ENCODE measurements around the gene KHK. TPM values are rescaled to one million over a fixed set of nuclear protein-coding genes. Genes with fewer than 3 reads are reported as not detected.

Gene KHK
- total RNA-seq, 1 experiment from 2014 or later = 1.5 TPM

DNA sequence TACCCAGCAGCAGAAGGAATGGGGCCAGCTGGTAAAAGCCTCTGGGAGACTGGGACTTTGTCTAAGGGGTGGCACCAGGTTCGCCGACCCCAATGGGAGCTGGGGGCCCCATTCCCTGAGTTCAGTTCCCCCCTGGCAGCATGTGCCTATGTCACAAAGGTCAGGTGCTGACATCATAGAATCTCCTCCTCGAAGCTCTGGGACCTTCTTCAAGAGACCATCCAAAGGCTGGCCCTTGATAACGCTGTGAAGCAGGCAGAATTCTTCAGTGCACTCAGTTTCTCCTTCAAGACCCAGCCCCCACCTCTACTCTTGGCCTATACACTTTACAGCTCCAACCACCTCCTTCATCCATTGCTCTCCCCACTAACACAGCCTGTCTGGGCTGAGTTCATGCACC lies 52.7 kb downstream of the KHK start, which contains the start of gene PRR30:
Gene PRR30, minus strand, starts transcription at position 101 of the 400 bp plus-strand sequence. CDS start 1,081 bp downstream, outside the sequence.
- Histone ChIP-seq H3K4me3 (ENCODE audit: low read depth in 2 of 2, low read length in 2 of 2) (no peak within 1 kb of the TSS), H3K27me3 (ENCODE audit: control insufficient read depth, insufficient read depth, low read length) (peaks cover 8% of the 10 kb centered on the region; the same call in 1 of the 2 replicates), H3K4me1 (ENCODE audit: control insufficient read depth, insufficient read depth, low read length) (no peaks in the 10 kb centered on the region), H3K36me3 (ENCODE audit: control insufficient read depth, insufficient read depth, low read length) (peaks cover under 1% of the 10 kb centered on the region; the same call in 1 of the 2 replicates), H3K27ac (ENCODE audit: low read length) (no peak within 1 kb of the TSS), H3K9me3 (ENCODE audit: control insufficient read depth, insufficient read depth, low read depth, low read length) (no peaks in the 10 kb centered on the region)
- ChIA-PET CTCF (no interaction called here), POLR2A (no interaction called here)
- DNase-seq (ENCODE audit: low read depth, low spot score) (no peak), ATAC-seq (no peak)
- TF ChIP-seq SIN3A (IDR thresholded peaks at IDR 0.05; ENCODE audit: borderline replicate concordance, insufficient read depth, low read depth, low read length) = no peak
- TF ChIP-seq, protein P1, sequence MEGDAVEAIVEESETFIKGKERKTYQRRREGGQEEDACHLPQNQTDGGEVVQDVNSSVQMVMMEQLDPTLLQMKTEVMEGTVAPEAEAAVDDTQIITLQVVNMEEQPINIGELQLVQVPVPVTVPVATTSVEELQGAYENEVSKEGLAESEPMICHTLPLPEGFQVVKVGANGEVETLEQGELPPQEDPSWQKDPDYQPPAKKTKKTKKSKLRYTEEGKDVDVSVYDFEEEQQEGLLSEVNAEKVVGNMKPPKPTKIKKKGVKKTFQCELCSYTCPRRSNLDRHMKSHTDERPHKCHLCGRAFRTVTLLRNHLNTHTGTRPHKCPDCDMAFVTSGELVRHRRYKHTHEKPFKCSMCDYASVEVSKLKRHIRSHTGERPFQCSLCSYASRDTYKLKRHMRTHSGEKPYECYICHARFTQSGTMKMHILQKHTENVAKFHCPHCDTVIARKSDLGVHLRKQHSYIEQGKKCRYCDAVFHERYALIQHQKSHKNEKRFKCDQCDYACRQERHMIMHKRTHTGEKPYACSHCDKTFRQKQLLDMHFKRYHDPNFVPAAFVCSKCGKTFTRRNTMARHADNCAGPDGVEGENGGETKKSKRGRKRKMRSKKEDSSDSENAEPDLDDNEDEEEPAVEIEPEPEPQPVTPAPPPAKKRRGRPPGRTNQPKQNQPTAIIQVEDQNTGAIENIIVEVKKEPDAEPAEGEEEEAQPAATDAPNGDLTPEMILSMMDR (IDR thresholded peaks at IDR 0.05) = no peak
- no peak for TF ChIP-seq POLR2AphosphoS5 (IDR thresholded peaks at IDR 0.05; ENCODE audit: low read depth, low read length)
- TF ChIP-seq TCF7L2 (IDR thresholded peaks at IDR 0.05; ENCODE audit: low read depth, low read length) = no peak
- TF ChIP-seq, protein P2, sequence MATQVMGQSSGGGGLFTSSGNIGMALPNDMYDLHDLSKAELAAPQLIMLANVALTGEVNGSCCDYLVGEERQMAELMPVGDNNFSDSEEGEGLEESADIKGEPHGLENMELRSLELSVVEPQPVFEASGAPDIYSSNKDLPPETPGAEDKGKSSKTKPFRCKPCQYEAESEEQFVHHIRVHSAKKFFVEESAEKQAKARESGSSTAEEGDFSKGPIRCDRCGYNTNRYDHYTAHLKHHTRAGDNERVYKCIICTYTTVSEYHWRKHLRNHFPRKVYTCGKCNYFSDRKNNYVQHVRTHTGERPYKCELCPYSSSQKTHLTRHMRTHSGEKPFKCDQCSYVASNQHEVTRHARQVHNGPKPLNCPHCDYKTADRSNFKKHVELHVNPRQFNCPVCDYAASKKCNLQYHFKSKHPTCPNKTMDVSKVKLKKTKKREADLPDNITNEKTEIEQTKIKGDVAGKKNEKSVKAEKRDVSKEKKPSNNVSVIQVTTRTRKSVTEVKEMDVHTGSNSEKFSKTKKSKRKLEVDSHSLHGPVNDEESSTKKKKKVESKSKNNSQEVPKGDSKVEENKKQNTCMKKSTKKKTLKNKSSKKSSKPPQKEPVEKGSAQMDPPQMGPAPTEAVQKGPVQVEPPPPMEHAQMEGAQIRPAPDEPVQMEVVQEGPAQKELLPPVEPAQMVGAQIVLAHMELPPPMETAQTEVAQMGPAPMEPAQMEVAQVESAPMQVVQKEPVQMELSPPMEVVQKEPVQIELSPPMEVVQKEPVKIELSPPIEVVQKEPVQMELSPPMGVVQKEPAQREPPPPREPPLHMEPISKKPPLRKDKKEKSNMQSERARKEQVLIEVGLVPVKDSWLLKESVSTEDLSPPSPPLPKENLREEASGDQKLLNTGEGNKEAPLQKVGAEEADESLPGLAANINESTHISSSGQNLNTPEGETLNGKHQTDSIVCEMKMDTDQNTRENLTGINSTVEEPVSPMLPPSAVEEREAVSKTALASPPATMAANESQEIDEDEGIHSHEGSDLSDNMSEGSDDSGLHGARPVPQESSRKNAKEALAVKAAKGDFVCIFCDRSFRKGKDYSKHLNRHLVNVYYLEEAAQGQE (IDR thresholded peaks at IDR 0.05; ENCODE audit: insufficient read depth in 1 of 2, low read depth in 2 of 2, low read length in 1 of 2) = no peak
- intact Hi-C loops (cut with micrococcal nuclease; ENCODE audit: unreplicated experiment) = no loop called here
- in situ Hi-C loops (cut with HindIII; ENCODE audit: low pct_unique_long_range_greater_than_20kb, low sequenced_read_pairs) = no loop called here
- BruUV-seq (replicated peaks) = no TSS peak

DNA sequence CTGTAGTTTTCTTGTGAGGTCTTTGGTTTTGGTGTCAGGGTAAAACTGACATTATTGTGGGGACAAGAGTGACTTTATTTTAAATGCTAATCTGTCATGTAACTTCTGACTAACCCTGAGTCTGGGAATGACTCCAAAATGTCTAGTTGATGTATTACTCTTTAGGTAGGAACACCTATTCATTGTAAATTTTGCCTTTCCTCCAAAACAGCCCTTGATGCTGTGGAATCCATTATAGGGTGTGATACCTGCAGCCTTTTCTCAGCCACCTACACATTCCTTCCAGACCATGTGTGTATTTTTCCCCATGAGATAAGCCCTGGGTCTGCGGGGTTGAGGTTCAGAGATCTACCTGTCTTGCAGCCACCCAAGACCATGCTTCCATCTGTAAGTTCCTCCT lies 56.7 kb downstream of the KHK start:
- H3K4me3 ChIP-seq (ENCODE audit: low read depth in 2 of 2, low read length in 2 of 2) = no peak overlapping the region
- intact Hi-C loops (cut with micrococcal nuclease; ENCODE audit: unreplicated experiment) = no loop called here
- in situ Hi-C loops (cut with HindIII; ENCODE audit: low pct_unique_long_range_greater_than_20kb, low sequenced_read_pairs) = no loop called here
- DNase-seq (ENCODE audit: low read depth, low spot score) (no peak), ATAC-seq (no peak)
- H3K27me3 ChIP-seq (ENCODE audit: control insufficient read depth, insufficient read depth, low read length) = peaks cover 8% of the 10 kb centered on the region; the same call in 1 of the 2 replicates
- no peaks in the 10 kb centered on the region for H3K36me3 ChIP-seq (ENCODE audit: control insufficient read depth, insufficient read depth, low read length)
- TF ChIP-seq SIN3A (IDR thresholded peaks at IDR 0.05; ENCODE audit: borderline replicate concordance, insufficient read depth, low read depth, low read length) (no peak), POLR2AphosphoS5 (IDR thresholded peaks at IDR 0.05; ENCODE audit: low read depth, low read length) (no peak), TCF7L2 (IDR thresholded peaks at IDR 0.05; ENCODE audit: low read depth, low read length) (no peak)
- TF ChIP-seq, protein P2 (IDR thresholded peaks at IDR 0.05; ENCODE audit: insufficient read depth in 1 of 2, low read depth in 2 of 2, low read length in 1 of 2) = no peak
- TF ChIP-seq, protein P1 (IDR thresholded peaks at IDR 0.05) = no peak
- no TSS peak for BruUV-seq (replicated peaks)
- POLR2A ChIA-PET = no interaction called here
- H3K27ac ChIP-seq (ENCODE audit: low read length) = no peak overlapping the region
- no peaks in the 10 kb centered on the region for H3K9me3 ChIP-seq (ENCODE audit: control insufficient read depth, insufficient read depth, low read depth, low read length)
- CTCF ChIA-PET = no interaction called here
- no peaks in the 10 kb centered on the region for H3K4me1 ChIP-seq (ENCODE audit: control insufficient read depth, insufficient read depth, low read length)

Measured in Panc1 (cell line).